Measurements from ENCODE around the gene SUPT5H.

The SUPT5H gene

DNA sequence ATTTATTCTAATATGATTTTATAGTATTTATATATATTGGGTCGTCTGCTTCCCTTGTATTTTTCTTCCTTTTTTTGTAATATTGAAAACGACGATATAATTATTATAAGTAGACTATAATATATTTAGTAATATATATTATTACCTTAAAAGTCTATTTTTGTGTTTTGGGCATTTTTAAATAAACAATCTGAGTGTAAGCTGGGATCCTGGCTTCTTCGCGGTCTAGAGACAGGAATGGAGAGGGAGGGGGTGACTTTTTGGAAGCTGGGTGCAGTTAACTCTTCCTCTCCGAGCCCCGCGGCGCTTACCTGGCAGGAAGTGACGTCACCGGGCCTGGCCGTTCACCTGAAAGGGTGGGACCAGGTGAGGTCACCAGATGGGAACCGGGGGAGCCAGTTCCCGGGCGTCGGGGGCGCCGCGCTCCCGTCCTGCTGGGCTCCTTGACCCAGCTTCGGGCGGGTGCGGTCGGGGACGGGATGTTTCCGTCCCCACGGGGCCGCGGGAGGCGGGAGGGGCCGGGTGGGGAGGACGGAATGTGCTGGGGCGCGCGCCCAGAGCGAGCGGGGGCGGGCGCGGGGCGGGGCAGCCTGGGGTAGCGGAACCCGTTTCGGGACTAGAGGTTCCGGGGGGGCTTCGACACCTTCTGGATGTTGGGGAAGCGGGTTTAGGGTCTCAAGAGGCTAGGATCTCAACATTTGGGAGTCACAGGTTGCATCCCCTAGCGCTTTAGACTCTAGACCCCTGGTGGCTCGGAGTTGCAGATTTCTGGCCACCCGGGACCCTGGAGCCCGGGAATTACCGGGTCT lies 36.0 kb upstream of the SUPT5H start:
- DNase-seq (ENCODE audit: low read depth) = peak; percentile 81

DNA sequence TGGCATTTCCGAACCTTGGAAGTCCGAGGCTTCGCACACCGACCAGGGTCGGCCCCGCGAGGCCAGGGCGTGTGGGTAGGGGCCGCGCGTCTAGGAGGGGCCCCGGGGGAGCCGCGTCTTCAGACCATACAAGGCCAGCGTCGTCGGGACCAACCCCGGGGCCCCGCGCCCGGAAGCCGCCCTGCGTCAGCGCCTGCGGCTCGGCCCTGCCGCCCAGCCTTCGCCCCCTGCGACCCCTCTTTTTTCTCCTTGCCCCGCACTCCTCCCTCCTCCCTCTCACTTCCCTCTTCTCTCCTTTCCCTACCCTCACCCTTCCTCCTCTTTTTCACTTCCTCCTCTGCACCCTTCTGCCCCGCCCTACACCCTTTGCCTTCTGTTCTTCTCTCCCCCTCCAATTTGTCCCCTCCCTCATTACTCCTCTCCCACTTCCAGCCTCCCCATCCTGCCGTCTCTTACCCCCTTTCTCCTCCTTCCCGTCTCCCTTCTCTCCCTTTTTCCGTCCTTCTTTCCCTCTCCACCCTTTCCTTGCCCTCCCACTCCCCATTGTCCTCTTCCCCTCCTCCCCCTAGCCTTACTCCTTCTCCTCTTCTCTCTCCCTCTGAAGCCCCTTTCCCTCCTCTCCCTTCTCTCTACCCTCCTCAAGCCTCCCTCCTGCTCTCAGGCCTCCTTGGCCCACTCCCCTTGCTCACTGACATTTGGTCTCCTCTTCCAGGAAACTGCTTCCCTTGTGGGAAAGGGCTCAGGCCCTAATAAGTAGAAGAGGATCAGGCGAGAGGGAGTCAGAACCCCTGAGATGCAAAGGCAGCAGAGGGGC lies 35.2 kb upstream of the SUPT5H start:
- DNase-seq (ENCODE audit: low read depth) = no peak

DNA sequence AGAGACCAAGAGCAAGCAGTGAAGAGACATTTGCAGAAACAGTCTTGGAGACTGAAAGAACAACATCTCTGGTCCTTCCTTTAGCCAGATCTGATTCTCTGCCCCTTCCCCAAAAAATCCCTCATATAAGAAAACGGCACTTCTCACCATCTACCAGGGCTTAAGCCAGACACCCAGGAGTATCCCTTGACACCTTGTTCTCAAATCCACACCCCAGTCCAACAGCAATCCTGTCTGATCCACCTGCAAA lies 34.6 kb upstream of the SUPT5H start:
- DNase-seq (ENCODE audit: low read depth) = no peak

DNA sequence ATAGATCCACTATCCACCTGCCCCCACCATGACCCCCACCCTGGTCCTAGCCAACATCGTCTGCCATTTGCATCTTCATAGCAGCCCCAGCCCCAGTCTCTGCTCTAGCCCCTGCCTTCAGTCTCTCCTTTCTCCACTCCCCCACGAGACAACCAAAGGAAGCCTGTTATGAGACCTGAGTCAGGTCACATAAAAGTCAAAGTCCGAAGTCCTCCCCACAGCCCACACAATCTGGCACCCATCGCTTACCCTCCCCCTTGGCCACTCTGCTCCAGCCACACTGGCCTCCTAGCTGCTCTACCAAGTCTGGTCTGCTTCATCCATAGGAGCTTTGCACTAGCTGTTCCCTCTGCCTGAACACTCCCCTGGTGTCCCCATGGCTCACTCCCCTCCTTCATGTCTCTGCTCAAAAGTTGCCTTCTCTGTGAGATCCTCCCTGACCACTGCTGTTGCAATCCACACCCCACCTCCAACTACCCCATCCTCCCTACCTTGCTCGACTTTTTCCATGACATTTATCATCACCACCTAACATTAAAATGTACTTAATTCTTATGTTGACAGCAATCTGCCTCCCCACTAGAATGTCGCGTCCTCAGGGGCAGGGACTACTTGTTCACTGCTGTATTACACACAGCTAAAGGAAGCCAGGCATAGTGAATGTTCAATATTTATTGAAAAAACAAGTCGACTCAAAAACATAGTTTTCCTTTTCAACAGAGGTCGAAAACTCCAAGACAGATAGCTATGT lies 34.1 kb upstream of the SUPT5H start:
- DNase-seq (ENCODE audit: low read depth) = no peak

DNA sequence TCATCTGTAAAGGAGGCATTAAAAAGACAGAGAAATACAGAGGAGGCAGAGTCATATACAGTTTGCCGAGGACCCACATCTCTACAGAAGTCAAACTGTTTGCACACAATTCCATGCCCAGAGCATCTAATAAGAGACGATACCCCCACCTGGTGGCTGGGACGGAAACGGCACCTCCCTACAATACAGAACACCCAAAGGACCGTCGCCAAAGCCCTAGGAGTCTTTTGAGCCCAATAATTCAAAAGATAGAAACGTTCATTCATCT lies 33.6 kb upstream of the SUPT5H start:
- DNase-seq (ENCODE audit: low read depth) = peak; percentile 90

DNA sequence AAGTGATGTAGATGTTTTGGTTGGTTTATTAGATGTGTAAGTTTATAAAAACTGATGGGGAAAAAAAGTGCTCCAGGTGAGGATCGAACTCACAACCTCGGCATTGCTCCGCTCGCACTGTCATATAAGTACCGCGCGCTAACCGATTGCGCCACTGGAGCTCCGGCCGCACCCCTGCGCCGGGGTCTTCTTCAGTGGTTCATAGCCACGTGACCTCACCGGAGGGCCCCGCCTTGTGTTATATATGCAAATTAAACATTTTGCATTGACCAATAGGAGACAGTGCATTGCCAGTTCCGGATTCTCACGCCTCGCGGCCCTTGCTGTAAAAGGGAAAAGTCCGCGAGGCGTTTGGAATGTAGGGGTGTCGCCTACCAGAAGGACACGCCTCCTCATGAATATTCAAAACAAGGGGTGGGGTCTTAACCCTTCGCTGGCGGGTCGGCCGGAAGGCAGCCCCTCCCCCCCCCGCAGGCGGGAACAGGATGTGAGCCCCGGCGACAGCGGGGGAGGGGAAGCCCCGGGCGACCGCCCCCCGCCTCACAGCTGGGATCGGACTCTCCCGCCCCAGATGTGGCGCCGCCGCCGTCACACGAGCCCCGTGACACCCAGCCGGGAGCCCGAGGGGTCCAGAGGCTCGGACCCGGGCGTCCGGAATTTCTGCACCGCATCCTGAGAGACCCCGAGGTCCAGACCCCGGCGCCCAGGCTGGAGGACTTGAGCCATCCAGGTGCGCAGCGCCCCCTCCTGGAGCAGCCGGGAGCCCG lies 33.1 kb upstream of the SUPT5H start, which contains the start of gene PLEKHG2:
PLEKHG2 (plus strand) TSS at position 570 of the 767 bp plus-strand sequence. CDS start 1,418 bp downstream, outside the sequence.
- DNase-seq (ENCODE audit: low read depth) = peak; percentile 94

DNA sequence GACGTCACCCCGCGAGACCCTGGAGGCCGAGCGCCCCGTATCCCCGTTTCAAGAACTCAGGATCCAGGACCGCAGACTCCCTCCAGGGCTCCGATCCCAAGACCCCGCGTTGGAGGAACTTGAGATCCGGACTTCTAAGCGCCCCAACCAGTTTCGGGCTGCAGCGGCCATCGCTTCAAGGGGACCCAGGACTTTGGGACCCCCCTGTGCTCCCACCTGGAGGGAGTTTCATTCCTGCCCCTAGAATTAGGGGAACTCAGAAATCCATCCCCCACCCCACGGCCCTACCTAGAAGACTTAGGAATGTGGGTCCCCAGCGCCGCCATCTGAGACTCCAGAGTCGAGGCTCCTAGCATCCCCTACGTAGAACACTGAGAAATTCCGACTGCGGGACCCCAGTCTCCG lies 32.5 kb upstream of the SUPT5H start:
- no peak for DNase-seq (ENCODE audit: low read depth)

DNA sequence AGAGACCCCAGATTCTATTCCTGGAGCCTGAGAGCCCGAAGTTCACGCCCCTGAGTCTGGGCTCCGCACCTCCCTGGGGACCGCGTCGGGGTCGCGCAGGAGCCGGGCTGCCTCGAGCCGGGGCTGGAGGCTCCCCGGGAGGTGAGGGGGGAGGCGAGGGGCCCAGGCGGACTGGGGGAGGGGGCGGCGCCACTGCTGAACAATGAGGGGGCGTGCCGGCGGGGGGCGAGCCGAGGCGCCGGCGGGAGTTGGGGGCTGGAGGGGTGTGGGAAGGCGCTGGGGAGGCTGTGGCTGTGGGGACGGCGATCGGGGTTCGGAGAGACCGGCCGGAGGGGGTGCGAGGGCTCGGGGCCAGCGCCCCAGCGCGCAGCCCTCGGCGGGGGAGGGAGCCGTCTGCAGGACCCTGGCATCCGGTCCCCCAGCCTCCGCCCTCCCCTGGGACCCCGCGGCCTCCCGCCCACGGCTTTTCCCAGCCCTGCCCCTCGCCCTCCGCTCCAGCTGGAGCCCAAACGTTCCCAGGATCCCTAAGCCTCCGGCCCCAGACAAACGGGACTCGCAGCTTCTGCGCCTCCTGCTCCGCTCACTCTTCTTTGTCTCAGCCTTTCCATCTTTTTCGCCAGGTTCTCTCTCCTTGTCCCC lies 32.0 kb upstream of the SUPT5H start:
- DNase-seq (ENCODE audit: low read depth) = no peak

DNA sequence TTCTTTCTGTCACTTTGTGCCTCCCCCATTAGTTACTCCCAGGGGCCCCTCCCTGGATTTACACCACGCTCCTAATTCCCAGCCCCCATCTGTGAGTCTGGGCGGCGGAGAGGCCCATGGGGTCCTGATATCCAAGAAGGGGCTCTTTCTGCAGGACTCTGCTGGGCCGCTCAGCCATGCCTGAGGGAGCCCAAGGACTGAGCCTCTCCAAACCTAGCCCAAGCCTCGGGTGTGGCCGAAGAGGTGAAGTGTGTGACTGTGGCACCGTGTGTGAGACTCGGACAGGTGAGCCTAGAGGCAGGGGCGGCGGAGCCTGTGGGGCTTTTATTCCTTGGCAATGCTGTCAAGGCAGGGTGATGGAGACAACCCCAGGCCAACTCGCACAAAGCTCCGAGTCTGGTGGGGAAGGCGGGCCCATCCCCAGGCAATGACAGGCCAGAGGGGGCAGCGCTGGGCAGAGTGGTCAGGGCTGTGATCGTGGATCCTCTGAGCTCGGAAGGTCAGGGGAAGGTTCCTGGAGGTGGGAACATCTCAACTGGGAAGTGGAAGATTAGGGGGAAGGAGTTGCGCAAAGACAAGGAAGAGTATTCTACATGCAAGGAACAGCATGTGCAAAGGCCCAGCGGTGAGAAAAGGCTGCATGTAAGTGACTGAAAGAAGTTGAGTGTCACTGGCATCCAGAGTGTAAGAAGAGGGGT lies 31.3 kb upstream of the SUPT5H start:
- no peak for DNase-seq (ENCODE audit: low read depth)

DNA sequence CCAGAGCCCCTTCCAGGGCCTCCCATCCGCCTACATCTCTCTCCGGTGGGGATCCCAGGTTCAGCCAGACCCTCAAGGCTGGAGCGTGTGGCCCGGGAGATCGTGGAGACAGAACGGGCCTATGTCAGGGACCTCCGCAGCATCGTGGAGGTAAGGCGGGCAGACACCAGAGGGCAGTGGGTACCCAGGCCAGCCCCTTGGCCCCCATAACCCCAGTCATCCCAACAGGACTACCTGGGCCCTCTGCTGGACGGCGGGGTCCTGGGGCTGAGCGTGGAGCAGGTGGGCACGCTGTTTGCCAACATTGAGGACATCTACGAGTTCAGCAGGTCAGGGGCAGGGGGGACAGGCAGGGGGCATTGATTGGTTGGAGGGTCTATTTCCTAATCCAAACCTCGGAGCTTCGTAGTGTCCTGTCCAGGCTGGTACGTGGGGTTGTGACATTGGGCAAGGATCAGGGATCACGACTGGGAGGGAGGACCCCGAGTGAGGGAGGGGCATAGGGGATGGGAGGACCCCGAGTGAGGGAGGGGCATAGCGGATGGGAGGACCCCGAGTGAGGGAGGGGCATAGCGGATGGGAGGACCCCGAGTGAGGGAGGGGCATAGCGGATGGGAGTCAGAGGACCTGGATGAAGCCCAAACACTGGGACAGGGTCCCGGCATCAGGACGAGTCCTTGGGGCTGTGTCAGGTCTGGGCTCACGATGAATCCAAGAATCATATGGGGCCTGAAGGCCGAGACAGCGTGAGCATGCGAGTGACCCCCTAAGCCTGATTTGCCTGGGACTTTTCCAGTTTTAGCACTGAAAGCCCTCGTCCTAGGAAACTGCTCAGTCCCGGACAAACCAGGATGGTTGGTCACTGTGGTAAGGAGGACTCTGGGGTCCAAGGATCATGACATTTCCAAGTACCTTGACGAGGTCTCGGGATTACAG lies 30.0 kb upstream of the SUPT5H start:
- no peak for DNase-seq (ENCODE audit: low read depth)

DNA sequence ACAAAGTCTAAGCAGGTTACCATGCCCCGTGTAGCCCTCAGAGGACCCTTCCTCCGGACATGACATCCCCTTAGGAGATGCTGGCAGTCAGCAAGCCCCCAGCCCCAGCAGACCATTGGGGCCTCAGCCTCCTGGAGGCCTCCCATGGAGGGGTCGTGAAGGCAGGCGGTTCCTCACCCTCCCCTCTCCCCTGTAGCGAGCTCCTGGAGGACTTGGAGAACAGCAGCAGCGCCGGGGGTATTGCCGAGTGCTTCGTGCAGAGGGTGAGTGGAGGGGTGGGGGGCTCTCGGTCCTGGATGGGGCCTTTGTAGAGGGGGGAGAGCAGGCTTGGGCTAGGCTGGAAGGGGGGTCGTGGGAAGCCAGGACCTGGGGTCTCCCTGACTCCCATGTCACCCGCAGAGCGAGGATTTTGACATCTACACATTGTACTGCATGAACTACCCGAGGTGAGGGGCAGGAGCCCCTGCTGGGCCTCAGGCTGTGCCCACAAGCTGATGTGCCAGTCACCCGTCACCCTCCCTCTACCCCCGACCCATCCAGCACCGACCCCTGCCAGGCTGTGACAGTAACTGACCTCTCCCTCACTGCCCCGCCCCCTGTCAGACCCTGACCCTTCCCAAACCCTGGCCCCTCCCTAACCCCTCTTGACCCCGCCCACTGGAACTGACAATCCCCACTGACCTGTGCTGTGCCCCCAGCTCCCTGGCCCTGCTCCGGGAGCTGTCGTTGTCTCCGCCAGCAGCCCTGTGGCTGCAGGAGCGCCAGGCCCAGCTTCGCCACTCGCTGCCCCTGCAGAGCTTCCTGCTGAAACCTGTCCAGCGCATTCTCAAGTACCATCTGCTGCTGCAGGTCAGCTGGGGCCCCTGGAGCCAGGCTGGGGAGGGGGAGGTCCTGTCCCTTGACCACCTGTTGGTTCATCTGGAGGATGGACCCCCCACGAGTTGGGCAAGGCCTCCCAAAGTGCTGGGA lies 28.9 kb upstream of the SUPT5H start:
- DNase-seq (ENCODE audit: low read depth) = no peak

DNA sequence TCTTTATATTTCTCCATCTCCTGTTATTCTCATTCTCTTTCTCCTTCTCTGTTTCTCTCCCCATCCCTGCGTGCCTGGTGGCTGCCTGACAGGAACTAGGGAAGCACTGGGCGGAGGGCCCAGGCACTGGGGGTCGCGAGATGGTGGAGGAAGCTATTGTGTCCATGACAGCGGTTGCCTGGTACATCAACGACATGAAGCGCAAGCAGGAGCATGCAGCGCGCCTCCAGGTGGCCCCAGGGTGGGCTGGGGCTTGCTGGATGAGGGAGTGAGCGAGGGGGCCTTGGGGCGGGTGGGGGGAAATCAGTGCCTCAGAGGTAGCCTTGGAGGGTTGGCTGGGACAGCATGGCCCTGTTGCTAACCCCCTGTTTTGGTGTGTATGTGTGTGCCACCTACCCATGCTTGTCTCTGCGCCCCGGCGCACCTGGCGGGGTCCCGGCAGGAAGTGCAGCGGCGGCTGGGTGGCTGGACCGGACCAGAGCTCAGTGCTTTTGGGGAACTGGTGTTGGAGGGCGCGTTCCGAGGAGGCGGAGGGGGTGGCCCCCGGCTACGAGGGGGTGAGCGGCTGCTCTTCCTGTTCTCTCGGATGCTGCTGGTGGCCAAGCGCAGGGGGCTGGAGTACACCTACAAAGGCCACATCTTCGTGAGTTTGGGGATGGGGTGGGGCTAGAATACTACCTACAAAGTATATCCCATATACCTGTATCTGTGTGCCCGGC lies 27.8 kb upstream of the SUPT5H start:
- no peak for DNase-seq (ENCODE audit: low read depth)

DNA sequence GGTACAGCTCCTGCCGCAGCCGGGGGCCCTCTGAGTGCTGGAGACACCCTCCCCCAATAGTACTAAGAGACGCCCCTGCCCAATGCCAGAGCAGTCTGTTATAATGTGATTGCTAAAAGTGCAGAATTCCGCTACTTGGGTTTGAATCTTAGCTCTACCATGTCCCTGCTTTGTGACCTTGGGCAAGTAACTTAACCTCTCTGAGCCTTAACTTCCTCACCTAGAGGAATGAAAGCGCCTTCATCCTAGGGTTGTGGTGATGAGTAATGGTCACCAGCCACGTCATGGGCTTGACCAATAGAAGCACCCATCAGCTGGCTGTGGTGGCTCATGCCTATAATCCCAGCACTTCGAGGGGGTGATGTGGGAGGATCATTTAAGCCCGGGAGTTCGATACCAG lies 26.4 kb upstream of the SUPT5H start:
- no peak for DNase-seq (ENCODE audit: low read depth)

DNA sequence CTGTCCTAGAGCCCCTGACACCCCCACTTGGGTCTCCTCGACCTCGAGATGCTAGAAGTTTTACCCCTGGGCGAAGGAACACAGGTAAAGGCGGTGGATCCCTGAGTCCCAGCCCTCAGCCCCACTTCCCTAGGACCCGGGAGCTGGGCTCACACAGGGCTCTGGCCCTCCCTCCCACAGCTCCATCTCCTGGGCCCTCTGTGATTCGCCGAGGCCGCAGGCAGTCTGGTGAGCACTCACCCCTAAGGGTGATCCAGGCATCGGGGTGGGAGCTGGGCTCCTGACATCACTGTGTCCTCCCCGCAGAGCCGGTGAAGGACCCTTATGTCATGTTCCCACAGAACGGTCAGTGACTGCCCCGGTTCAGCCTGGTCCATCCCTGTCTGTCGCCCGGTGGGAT lies 24.6 kb upstream of the SUPT5H start:
- no peak for DNase-seq (ENCODE audit: low read depth)

DNA sequence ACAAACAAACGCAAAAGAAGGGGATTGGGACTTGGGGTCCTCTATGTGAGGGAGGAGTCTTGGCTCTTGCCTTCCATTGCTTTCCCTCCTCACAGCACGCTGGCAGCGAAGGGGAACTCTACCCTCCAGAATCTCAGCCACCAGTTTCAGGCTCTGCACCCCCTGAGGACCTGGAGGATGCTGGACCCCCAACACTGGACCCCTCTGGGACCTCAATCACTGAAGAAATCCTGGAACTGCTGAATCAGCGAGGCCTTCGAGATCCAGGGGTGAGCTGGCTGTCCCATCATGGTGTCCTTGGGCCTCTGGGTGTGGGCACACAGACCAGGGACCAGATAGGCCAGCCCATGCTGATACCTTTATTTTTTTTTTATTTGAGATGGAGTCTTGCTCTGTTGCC lies 23.4 kb upstream of the SUPT5H start:
- DNase-seq (ENCODE audit: low read depth) = no peak

DNA sequence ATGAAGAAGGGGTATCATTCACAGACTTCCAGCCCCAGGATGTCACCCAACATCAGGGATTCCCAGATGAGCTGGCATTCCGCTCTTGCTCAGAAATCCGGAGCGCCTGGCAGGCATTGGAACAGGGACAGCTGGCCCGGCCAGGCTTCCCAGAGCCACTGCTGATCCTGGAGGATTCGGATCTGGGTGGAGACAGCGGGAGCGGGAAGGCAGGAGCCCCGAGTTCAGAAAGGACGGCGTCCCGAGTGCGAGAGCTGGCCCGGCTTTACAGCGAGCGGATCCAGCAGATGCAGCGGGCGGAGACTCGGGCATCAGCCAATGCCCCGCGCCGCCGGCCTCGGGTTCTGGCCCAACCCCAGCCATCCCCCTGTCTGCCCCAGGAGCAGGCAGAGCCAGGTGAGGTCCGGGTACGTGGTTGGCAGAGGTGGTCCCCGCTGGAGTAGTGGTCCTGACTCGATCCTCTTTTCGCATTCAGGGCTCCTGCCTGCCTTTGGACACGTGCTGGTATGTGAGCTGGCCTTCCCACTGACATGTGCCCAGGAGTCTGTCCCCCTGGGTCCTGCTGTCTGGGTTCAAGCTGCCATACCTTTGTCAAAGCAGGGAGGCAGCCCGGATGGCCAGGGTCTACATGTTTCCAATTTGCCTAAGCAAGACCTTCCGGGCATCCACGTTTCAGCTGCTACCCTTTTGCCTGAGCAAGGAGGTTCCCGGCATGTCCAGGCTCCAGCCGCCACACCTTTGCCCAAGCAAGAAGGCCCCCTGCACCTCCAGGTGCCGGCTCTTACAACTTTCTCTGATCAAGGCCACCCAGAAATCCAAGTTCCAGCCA lies 21.9 kb upstream of the SUPT5H start:
- no peak for DNase-seq (ENCODE audit: low read depth)

DNA sequence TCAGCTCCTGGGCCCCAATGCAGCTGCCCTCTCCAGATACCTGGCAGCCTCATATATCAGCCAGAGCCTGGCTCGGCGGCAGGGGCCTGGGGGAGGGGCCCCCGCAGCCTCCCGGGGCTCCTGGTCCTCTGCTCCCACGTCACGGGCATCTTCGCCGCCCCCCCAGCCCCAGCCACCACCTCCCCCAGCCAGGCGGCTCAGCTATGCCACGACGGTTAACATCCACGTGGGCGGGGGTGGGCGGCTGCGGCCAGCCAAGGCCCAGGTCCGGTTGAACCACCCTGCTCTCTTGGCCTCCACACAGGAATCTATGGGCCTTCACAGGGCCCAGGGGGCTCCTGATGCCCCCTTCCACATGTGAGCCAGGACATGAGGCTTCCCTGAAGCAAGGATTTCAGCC lies 20.4 kb upstream of the SUPT5H start:
- no peak for DNase-seq (ENCODE audit: low read depth)
